H9 (cell line): ENCODE data around the gene C1orf159. TPM values are rescaled to one million over a fixed set of nuclear protein-coding genes. Genes with fewer than 3 reads are reported as not detected.

ENCODE experiments used
- DNase-seq: peaks from one replicate; pipeline ENCODE4 v3.0.0-alpha.2; 2017
- H2AFZ ChIP-seq: one replicate; pipeline ENCODE4 v1.6.1; 2013; ENCODE audit warnings: mild to moderate bottlenecking, low read length, control low read depth, moderate library complexity
- H2AK5ac ChIP-seq: 2 replicates; pipeline ENCODE4 v1.6.1; 2013; ENCODE audit warnings: low read length, control low read depth, mixed read lengths; ENCODE audit not compliant: insufficient read length
- H2BK120ac ChIP-seq: one replicate; pipeline ENCODE4 v1.6.1; 2013; ENCODE audit warnings: low read depth, mild to moderate bottlenecking, low read length, control low read depth, inconsistent platforms; ENCODE audit not compliant: poor library complexity, severe bottlenecking
- H2BK12ac ChIP-seq: 2 replicates; pipeline ENCODE4 v1.6.1; 2013; ENCODE audit warnings: low read length, control low read depth, mixed read lengths, low read depth; ENCODE audit not compliant: insufficient read length
- H2BK15ac ChIP-seq: 2 replicates; pipeline ENCODE4 v1.6.1; 2013; ENCODE audit warnings: low read depth, low read length, control low read depth
- H2BK20ac ChIP-seq: one replicate; pipeline ENCODE4 v1.6.1; 2013; ENCODE audit warnings: low read depth, mild to moderate bottlenecking, low read length, control low read depth, inconsistent platforms; ENCODE audit not compliant: poor library complexity, severe bottlenecking
- H2BK5ac ChIP-seq: 2 replicates; pipeline ENCODE4 v1.6.1; 2013; ENCODE audit warnings: low read length, control low read depth, mixed read lengths; ENCODE audit not compliant: insufficient read length
- H3K14ac ChIP-seq: 2 replicates; pipeline ENCODE4 v1.6.1; 2013; ENCODE audit warnings: low read length, control low read depth; ENCODE audit not compliant: insufficient read depth
- H3K18ac ChIP-seq: 2 replicates; pipeline ENCODE4 v1.6.1; 2013; ENCODE audit warnings: low read depth, mild to moderate bottlenecking, mixed read lengths, low read length, control low read depth; ENCODE audit not compliant: insufficient read length
- H3K23ac ChIP-seq: 2 replicates; pipeline ENCODE4 v1.6.1; 2013; ENCODE audit warnings: low read length, control low read depth, mixed read lengths, low read depth; ENCODE audit not compliant: insufficient read length
- H3K23me2 ChIP-seq: 2 replicates; pipeline ENCODE4 v1.6.1; 2013; ENCODE audit warnings: low read depth, mild to moderate bottlenecking, mixed read lengths, low read length, control low read depth; ENCODE audit not compliant: insufficient read length, poor library complexity, severe bottlenecking
- H3K27ac ChIP-seq: 2 replicates; pipeline ENCODE4 v1.5.1; 2013; ENCODE audit warnings: low read length, control low read depth, mixed read lengths, low read depth; ENCODE audit not compliant: insufficient read length
- H3K27me3 ChIP-seq: 2 replicates; pipeline ENCODE4 v1.6.1; 2013; ENCODE audit warnings: low read length, control low read depth, inconsistent platforms; ENCODE audit not compliant: insufficient read depth
- H3K4ac ChIP-seq: 2 replicates; pipeline ENCODE4 v1.6.1; 2013; ENCODE audit warnings: low read depth, mild to moderate bottlenecking, control low read depth, inconsistent platforms, low read length, moderate library complexity
- H3K4me1 ChIP-seq: 2 replicates; pipeline ENCODE4 v1.6.1; 2013; ENCODE audit warnings: low read length, control low read depth, inconsistent platforms; ENCODE audit not compliant: insufficient read depth
- H3K4me2 ChIP-seq: 2 replicates; pipeline ENCODE4 v1.6.1; 2013; ENCODE audit warnings: low read length, control low read depth, mixed read lengths; ENCODE audit not compliant: insufficient read length, insufficient read depth
- H3K56ac ChIP-seq: 2 replicates; pipeline ENCODE4 v1.6.1; 2013; ENCODE audit warnings: low read depth, mild to moderate bottlenecking, mixed read lengths, low read length, control low read depth; ENCODE audit not compliant: insufficient read length
- H3K79me1 ChIP-seq: 2 replicates; pipeline ENCODE4 v1.6.1; 2013; ENCODE audit warnings: low read depth, mild to moderate bottlenecking, moderate library complexity, low read length, control low read depth, inconsistent platforms; ENCODE audit not compliant: insufficient read depth, poor library complexity, severe bottlenecking
- H3K79me2 ChIP-seq: 2 replicates; pipeline ENCODE4 v1.6.1; 2013; ENCODE audit warnings: low read length, control low read depth, inconsistent platforms; ENCODE audit not compliant: insufficient read depth
- H3K9ac ChIP-seq: 2 replicates; pipeline ENCODE4 v1.6.1; 2013; ENCODE audit warnings: low read length, control low read depth, mixed read lengths; ENCODE audit not compliant: insufficient read length; ENCODE audit errors: extremely low read depth
- H3K9me3 ChIP-seq: one replicate; pipeline ENCODE4 v1.6.1; 2013; ENCODE audit warnings: low read depth, low read length, inconsistent platforms; ENCODE audit not compliant: control insufficient read depth
- H3T11ph ChIP-seq: one replicate; pipeline ENCODE4 v1.6.1; 2013; ENCODE audit warnings: mild to moderate bottlenecking, low read length, control low read depth, inconsistent platforms
- H4K20me1 ChIP-seq: one replicate; pipeline ENCODE4 v1.6.1; 2013; ENCODE audit not compliant: control insufficient read depth, insufficient read length, insufficient read depth
- H4K5ac ChIP-seq: 2 replicates; pipeline ENCODE4 v1.6.1; 2013; ENCODE audit warnings: low read depth, mild to moderate bottlenecking, mixed read lengths, low read length, control low read depth; ENCODE audit not compliant: insufficient read length
- H4K8ac ChIP-seq: replicated peaks from 2 replicates; pipeline ENCODE4 v1.6.1; 2013; ENCODE audit warnings: low read length, control low read depth, mixed read lengths, low read depth; ENCODE audit not compliant: insufficient read length
- H4K91ac ChIP-seq: 2 replicates; pipeline ENCODE4 v1.6.1; 2013; ENCODE audit warnings: low read depth, mild to moderate bottlenecking, moderate library complexity, mixed read lengths, low read length, control low read depth; ENCODE audit not compliant: insufficient read length
- H3K27ac Mint-ChIP-seq, 3 experiments: 2 replicates in 2 of 3; 3 replicates in 1 of 3; pipeline ENCODE4 v1.8.0; 2020 to 2021; ENCODE audit warnings: mixed read lengths in 3 of 3, mild to moderate bottlenecking in 1 of 3, moderate library complexity in 1 of 3
- H3K27me3 Mint-ChIP-seq: 2 replicates; pipeline ENCODE4 v1.8.0; 2021; ENCODE audit warnings: low read depth, mild to moderate bottlenecking, moderate library complexity, mixed read lengths
- H3K36me3 Mint-ChIP-seq, 3 experiments: 2 replicates in 2 of 3; 3 replicates in 1 of 3; pipeline ENCODE4 v1.8.0; 2020 to 2021; ENCODE audit warnings: low read depth in 3 of 3, mixed read lengths in 3 of 3; ENCODE audit not compliant: insufficient read depth in 1 of 3
- H3K4me1 Mint-ChIP-seq, 2 experiments: 2 replicates each; pipeline ENCODE4 v1.8.0; 2020; ENCODE audit warnings: mixed read lengths in 2 of 2
- H3K4me3 Mint-ChIP-seq, 2 experiments: 2 replicates in 1 of 2; 3 replicates in 1 of 2; pipeline ENCODE4 v1.8.0; 2020 to 2021; ENCODE audit warnings: mild to moderate bottlenecking in 2 of 2, mixed read lengths in 2 of 2, moderate library complexity in 1 of 2
- H3K9me3 Mint-ChIP-seq, 2 experiments: 2 replicates in 1 of 2; 3 replicates in 1 of 2; pipeline ENCODE4 v1.8.0; 2020; ENCODE audit warnings: mild to moderate bottlenecking in 2 of 2, mixed read lengths in 2 of 2, moderate library complexity in 1 of 2
- WGBS: extraction: QIAGEN DNeasy Blood & Tissue Kit; methylation state at CpG from one replicate; pipeline ENCODE4 v1.1.7; 2013; ENCODE audit warnings: missing lambda C conversion rate, low lambda C conversion rate, mixed read lengths; ENCODE audit not compliant: insufficient read length; ENCODE audit errors: extremely low coverage; 5-methylcytosine and 5-hydroxymethylcytosine counted together
- total RNA-seq: library from RNA; stranded (reverse); gene quantifications from 2 replicates; pipeline ENCODE4 v1.2.1, GENCODE V29; 2021
- TF ChIP-seq, protein P1 (sequence below): fragments of 200-600 bp; sonication (generic); conservative IDR thresholded peaks from 3 replicates; pipeline ENCODE4 v1.8.0; 2021; ENCODE audit warnings: antibody characterized with exemption, mild to moderate bottlenecking

Gene C1orf159
- total RNA-seq, 1 experiment from 2014 or later, result 12.3 TPM

DNA sequence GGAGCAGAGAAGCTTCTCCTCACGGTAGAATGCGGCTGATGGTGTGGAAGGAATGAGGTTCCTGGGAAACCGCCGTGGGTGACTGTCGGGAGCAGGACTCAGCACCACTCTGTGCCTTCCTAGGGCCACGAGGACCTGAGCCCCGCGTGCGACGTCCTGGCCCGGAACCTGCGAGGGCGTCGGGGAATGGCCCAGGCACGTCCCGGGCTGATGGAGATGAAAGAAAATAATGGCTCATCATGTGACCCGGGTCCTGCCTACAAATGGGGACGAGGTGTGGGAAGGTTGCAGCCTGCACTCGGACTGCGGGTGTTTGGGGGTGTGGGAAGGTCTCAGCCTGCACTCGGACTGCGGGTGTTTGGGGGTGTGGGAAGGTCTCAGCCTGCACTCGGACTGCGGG, 32.7 kb upstream of the C1orf159 start:
- Histone ChIP-seq H3K9me3 (no peaks in the 10 kb centered on the region), H2BK20ac (no peak overlapping the region), H3K79me1 (no peaks in the 10 kb centered on the region), H4K8ac (no peak overlapping the region), H3K14ac (no peak overlapping the region; the same call in 1 of the 2 replicates), H3T11ph (no peak overlapping the region), H3K79me2 (no peaks in the 10 kb centered on the region), H3K23ac (no peak overlapping the region), H3K4ac (no peak overlapping the region), H3K23me2 (no peaks in the 10 kb centered on the region), H4K91ac (no peak overlapping the region), H3K18ac (no peak overlapping the region), H2BK120ac (no peak overlapping the region), H3K4me1 (no peaks in the 10 kb centered on the region), H3K9ac (no peak overlapping the region), H3K56ac (no peak overlapping the region), H3K4me2 (no peak overlapping the region), H3K27me3 (no peaks in the 10 kb centered on the region), H2AFZ (no peak overlapping the region), H3K27ac (no peak overlapping the region), H2BK5ac (no peak overlapping the region), H2AK5ac (no peak overlapping the region), H4K20me1 (no peaks in the 10 kb centered on the region), H4K5ac (no peak overlapping the region), H2BK15ac (no peak overlapping the region), H2BK12ac (no peak overlapping the region)
- no peak overlapping the region for H3K27ac Mint-ChIP-seq
- peaks cover 25% of the 10 kb centered on the region for H3K27me3 Mint-ChIP-seq
- H3K4me1 Mint-ChIP-seq, result peaks cover 2 to 3% of the 10 kb centered on the region in 2 experiments; a peak in 2 of 4 replicates
- no CpG with 5 or more reads among the region's 24 CpGs for WGBS
- peaks cover 15% of the 10 kb centered on the region in 2 experiments for H3K9me3 Mint-ChIP-seq
- no peak for DNase-seq
- peaks cover 6 to 17% (median 15%) of the 10 kb centered on the region in 3 experiments; a peak in 6 of 7 replicates for H3K36me3 Mint-ChIP-seq
- TF ChIP-seq, protein P1, sequence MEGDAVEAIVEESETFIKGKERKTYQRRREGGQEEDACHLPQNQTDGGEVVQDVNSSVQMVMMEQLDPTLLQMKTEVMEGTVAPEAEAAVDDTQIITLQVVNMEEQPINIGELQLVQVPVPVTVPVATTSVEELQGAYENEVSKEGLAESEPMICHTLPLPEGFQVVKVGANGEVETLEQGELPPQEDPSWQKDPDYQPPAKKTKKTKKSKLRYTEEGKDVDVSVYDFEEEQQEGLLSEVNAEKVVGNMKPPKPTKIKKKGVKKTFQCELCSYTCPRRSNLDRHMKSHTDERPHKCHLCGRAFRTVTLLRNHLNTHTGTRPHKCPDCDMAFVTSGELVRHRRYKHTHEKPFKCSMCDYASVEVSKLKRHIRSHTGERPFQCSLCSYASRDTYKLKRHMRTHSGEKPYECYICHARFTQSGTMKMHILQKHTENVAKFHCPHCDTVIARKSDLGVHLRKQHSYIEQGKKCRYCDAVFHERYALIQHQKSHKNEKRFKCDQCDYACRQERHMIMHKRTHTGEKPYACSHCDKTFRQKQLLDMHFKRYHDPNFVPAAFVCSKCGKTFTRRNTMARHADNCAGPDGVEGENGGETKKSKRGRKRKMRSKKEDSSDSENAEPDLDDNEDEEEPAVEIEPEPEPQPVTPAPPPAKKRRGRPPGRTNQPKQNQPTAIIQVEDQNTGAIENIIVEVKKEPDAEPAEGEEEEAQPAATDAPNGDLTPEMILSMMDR, result no peak
- no peak overlapping the region for H3K4me3 Mint-ChIP-seq
